K562 (cell line): ENCODE measurements around the gene ATP12A.

ENCODE experiments used
- CBX1 ChIP-seq: sonication (generic); IDR thresholded peaks from 2 replicates; pipeline ENCODE4 v1.6.1; 2016; ENCODE audit warnings: antibody characterized with exemption, low read depth, mild to moderate bottlenecking
- CBX2 ChIP-seq: fragments of 200-600 bp; sonication (generic); IDR thresholded peaks from one replicate; pipeline ENCODE4 v1.6.1; 2012; ENCODE audit warnings: mild to moderate bottlenecking, low read length, inconsistent platforms; ENCODE audit not compliant: insufficient read depth, poor library complexity, severe bottlenecking
- FOXJ3 ChIP-seq: sonication (generic); formaldehyde crosslinking; IDR thresholded peaks from 2 replicates; pipeline ENCODE4 v1.4.0; 2020; ENCODE audit warnings: mild to moderate bottlenecking, missing genetic modification reagents
- POLR2A ChIP-seq: fragments of 450-650 bp; conservative IDR thresholded peaks from 2 replicates; pipeline ENCODE4 v1.6.1; 2016
- POLR2AphosphoS5 ChIP-seq: IDR thresholded peaks from 2 replicates; pipeline ENCODE4 v1.6.1; 2011; ENCODE audit warnings: mild to moderate bottlenecking, low read depth, low read length, moderate library complexity; ENCODE audit not compliant: control insufficient read depth, insufficient read depth
- PRPF4 ChIP-seq: fragments of 200-400 bp; formaldehyde crosslinking; IDR thresholded peaks from one replicate; pipeline ENCODE4 v1.6.1; 2017; ENCODE audit warnings: low read length, low read depth, mild to moderate bottlenecking; ENCODE audit not compliant: insufficient read depth, poor library complexity, severe bottlenecking
- RAD21 ChIP-seq, 2 experiments: fragments of 250-450 bp in 1 of 2; fragments of 450-650 bp in 1 of 2; sonication (Bioruptor Pico) in 1 of 2; formaldehyde crosslinking in 1 of 2; IDR thresholded peaks in 1 of 2; conservative IDR thresholded peaks in 1 of 2; 2 replicates each; pipeline versions ENCODE4 v1.4.0 to v1.8.0; 2020 to 2022; ENCODE audit warnings: mild to moderate bottlenecking in 2 of 2, moderate library complexity in 1 of 2
- TF ChIP-seq, protein P1 (sequence below): sonication (generic); formaldehyde crosslinking; IDR thresholded peaks from 2 replicates; pipeline ENCODE4 v1.9.0; 2022; ENCODE audit warnings: mild to moderate bottlenecking, missing genetic modification reagents

DNA sequence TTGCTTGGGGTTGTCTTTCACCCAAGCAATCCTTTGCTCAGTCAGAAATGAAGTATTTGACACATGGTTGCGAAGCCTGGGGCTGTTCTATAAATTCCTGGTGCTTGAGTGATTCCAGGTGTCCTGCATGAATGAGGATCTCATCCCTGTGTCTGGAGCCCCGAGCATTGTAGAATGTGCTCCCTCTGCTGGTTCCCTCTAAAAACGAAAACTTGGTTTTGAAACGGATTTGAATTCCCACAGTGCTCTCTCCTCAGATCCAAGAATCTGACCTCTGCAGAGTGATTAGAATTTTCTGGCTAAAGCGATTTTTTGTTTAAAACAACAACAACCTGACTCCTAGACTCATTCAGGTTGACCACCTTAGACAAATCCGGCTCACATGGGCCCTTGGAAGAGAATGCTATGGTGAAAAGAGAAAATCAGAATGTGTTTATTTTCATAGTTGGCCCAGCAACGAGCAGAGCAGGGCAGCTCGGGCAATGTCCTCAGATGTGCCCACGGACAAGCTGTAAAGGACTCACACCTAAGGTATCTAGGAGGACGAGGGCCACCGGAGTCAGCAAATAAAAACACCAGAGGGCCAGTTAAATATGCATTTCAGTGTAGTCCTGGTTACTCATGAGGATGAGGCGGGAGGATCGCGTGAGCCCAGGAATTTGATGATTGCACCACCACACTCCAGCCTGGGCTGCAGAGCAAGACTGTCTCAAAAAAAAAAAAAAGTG, 8.7 kb upstream of the ATP12A start:
- TF ChIP-seq FOXJ3 (CRISPR knock-in tag) (no peak), PRPF4 (no peak), CBX2 (no peak), POLR2AphosphoS5 (no peak), RAD21 (CRISPR knock-in tag; conservative IDR thresholded peaks at IDR 0.05 in 1 of 2, IDR thresholded peaks at IDR 0.05 in 1 of 2) (peak in 1 of 2 experiments; percentile 29; a peak in 3 of 4 replicates), POLR2A (no peak), CBX1 (no peak)
- TF ChIP-seq, protein P1, sequence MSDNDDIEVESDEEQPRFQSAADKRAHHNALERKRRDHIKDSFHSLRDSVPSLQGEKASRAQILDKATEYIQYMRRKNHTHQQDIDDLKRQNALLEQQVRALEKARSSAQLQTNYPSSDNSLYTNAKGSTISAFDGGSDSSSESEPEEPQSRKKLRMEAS, result no peak
